ENCODE measurements around the gene SLC16A12.

Gene SLC16A12

DNA sequence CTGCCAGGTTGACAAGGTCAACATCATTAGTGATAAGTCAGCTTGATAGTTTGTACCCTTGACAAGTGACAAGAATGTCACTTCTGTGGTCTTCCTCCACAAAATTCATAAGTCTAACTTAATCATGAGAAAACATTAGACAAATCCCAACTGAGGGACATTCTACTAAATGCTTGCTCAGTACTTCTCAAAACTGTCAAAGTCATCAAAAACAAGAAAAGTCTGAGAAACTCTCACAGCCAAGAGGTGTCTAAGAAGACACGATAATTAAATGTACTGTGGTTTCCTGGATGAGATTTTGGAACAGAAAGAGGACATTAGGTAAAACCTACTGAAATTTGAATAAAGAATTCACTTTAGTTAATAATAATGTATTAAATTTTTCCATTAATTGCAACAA is 29.8 kb upstream of the SLC16A12 start:
- no peaks in the 10 kb centered on the region for H3K27me3 ChIP-seq (ENCODE audit: insufficient read depth, low read depth, severe bottlenecking)
- DNase-seq: no peak
- no peak overlapping the region for H3K27ac ChIP-seq
- TF ChIP-seq, protein P1, sequence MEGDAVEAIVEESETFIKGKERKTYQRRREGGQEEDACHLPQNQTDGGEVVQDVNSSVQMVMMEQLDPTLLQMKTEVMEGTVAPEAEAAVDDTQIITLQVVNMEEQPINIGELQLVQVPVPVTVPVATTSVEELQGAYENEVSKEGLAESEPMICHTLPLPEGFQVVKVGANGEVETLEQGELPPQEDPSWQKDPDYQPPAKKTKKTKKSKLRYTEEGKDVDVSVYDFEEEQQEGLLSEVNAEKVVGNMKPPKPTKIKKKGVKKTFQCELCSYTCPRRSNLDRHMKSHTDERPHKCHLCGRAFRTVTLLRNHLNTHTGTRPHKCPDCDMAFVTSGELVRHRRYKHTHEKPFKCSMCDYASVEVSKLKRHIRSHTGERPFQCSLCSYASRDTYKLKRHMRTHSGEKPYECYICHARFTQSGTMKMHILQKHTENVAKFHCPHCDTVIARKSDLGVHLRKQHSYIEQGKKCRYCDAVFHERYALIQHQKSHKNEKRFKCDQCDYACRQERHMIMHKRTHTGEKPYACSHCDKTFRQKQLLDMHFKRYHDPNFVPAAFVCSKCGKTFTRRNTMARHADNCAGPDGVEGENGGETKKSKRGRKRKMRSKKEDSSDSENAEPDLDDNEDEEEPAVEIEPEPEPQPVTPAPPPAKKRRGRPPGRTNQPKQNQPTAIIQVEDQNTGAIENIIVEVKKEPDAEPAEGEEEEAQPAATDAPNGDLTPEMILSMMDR (IDR thresholded peaks at IDR 0.05; ENCODE audit: low read depth, low read length): no peak
- H3K36me3 ChIP-seq: no peaks in the 10 kb centered on the region
- H3K9me3 ChIP-seq (ENCODE audit: severe bottlenecking): no peaks in the 10 kb centered on the region
- H3K4me3 ChIP-seq (ENCODE audit: low read depth, low read length): no peak overlapping the region

- Histone ChIP-seq H3K9me3 (ENCODE audit: severe bottlenecking) (no peaks in the 10 kb centered on the region), H3K36me3 (no peaks in the 10 kb centered on the region), H3K27me3 (ENCODE audit: insufficient read depth, low read depth, severe bottlenecking) (no peaks in the 10 kb centered on the region), H3K4me3 (ENCODE audit: low read depth, low read length) (no peak overlapping the region), H3K27ac (no peak overlapping the region)
- TF ChIP-seq, protein P1 (IDR thresholded peaks at IDR 0.05; ENCODE audit: low read depth, low read length): peak; percentile 17; the same call in 1 of the 2 replicates
- DNase-seq: no peak
Measured at GRCh38 chr10:89563861-89564478, 28.6 kb upstream of the SLC16A12 start.

GRCh38 chr10:89563311-89563710 is 27.9 kb upstream of the SLC16A12 start:
- no peaks in the 10 kb centered on the region for H3K27me3 ChIP-seq (ENCODE audit: insufficient read depth, low read depth, severe bottlenecking)
- no peak for DNase-seq
- H3K27ac ChIP-seq: no peak overlapping the region
- no peaks in the 10 kb centered on the region for H3K9me3 ChIP-seq (ENCODE audit: severe bottlenecking)
- H3K36me3 ChIP-seq: no peaks in the 10 kb centered on the region
- no peak overlapping the region for H3K4me3 ChIP-seq (ENCODE audit: low read depth, low read length)
- TF ChIP-seq, protein P1 (IDR thresholded peaks at IDR 0.05; ENCODE audit: low read depth, low read length): no peak

DNA sequence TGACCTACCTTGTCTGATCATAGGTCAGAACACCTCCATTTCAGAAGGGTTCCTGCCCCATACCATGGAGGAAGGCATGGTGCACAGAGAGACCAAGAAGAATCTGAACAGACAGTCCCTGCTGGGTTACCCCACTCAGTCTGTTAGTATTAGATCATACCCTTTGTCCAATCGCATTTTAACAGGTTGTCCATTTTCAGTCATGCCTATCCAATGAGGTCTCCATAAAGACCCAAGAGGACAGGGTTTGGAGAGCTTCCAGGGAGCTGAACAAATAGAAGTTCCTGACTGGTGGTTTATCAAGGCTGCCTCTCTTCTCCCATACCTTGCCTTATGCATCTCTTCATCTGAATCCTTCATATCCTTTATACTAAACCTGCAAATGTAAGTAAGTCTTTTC is 21.2 kb upstream of the SLC16A12 start:
- Histone ChIP-seq H3K36me3 (no peaks in the 10 kb centered on the region), H3K27me3 (ENCODE audit: insufficient read depth, low read depth, severe bottlenecking) (no peaks in the 10 kb centered on the region), H3K27ac (no peak overlapping the region), H3K9me3 (ENCODE audit: severe bottlenecking) (no peaks in the 10 kb centered on the region), H3K4me3 (ENCODE audit: low read depth, low read length) (no peak overlapping the region)
- no peak for DNase-seq
- TF ChIP-seq, protein P1 (IDR thresholded peaks at IDR 0.05; ENCODE audit: low read depth, low read length): no peak

DNA sequence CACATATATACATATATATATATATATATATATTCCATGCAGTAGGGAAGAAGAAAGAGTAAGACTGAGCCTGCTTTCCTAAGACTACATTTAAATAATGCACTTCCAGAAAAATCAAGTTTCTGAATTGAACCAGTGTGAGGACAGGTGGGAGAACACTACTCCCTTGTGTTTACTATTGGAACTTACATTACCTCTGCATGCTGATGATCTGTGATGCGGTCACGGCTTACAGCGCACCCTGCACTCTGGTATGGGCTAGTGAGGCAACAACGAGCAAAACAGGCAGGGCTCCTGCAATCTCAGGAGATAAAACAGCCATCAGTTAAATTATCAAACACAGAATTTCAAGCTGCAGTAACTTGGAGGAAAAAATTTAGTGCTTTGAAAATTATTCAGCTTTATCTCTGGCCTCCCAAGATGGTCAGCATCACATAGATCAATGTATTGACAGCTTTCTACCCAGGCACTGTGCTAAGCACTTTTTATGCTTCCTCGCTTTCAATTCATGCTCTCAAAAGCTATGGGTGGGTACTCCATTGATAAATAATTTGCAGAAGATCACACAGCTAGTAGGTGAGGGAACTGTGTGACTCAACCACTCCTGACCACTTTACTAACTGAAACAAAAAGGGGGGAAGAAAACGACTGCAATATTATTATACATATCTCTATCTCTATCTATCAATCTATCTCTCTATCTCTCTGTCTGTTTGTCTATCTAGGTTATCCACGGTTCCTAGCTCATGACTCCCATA is 20.5 kb upstream of the SLC16A12 start:
- H3K27me3 ChIP-seq (ENCODE audit: insufficient read depth, low read depth, severe bottlenecking): no peaks in the 10 kb centered on the region
- no peak overlapping the region for H3K4me3 ChIP-seq (ENCODE audit: low read depth, low read length)
- no peak overlapping the region for H3K27ac ChIP-seq
- no peaks in the 10 kb centered on the region for H3K36me3 ChIP-seq
- TF ChIP-seq, protein P1 (IDR thresholded peaks at IDR 0.05; ENCODE audit: low read depth, low read length): no peak
- no peaks in the 10 kb centered on the region for H3K9me3 ChIP-seq (ENCODE audit: severe bottlenecking)
- DNase-seq: no peak

All from WERI-Rb-1 (cell line).